ENCODE data around the gene TRMT1.

TRMT1 gene

DNA sequence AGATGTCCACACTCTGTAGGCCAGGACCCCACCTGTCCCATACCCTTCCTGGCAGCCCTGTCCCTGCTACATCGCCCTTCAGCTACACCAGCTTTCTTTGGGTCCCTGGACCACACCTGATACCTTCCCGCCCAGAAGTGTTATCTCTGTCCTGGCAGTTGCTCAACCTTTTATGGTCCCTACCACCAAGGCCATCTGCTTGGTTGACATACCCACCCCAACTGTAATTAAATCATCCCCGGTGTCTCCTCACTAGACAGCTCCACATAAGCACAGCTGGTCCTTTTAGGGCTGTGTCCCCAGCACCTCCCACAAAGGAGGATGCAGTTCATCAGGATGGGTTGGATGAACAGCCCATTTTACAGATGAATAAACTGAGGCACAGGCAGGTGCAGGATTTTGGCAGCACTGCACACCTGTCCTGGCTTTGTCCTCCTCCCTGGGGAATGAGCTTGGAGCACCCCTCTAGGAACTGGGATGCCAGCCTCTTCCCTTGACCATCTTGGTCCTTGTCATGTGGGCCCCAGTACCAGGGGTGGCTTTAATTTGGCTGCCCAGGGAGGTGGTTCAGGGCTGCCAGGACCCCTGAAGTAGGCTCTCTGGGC is 14.4 kb upstream of the TRMT1 start:
- Histone ChIP-seq H2AFZ (ENCODE audit: low read length) (no peak overlapping the region), H3K4me2 (ENCODE audit: low read length) (no peak overlapping the region), H3K4me3 (ENCODE audit: low read depth, low read length, poor library complexity, severe bottlenecking) (no peak overlapping the region), H3K9ac (ENCODE audit: low read length) (no peak overlapping the region), H3F3A (ENCODE audit: insufficient read depth, low read length) (no peaks in the 10 kb centered on the region), H3K79me2 (ENCODE audit: insufficient read depth, low read length) (peaks cover 24% of the 10 kb centered on the region), H3K4me1 (ENCODE audit: insufficient read depth, low read length, severe bottlenecking) (no peaks in the 10 kb centered on the region), H3K9me3 (ENCODE audit: low read length) (no peaks in the 10 kb centered on the region), H3K9me2 (ENCODE audit: low read depth, low read length) (no peaks in the 10 kb centered on the region), H3K36me3 (ENCODE audit: insufficient read depth, low read length) (peaks cover 42% of the 10 kb centered on the region; the same call in 1 of the 2 replicates), H3K27me3 (ENCODE audit: insufficient read depth, low read length) (no peaks in the 10 kb centered on the region), H3K27ac (ENCODE audit: low read depth, low read length, poor library complexity, severe bottlenecking) (no peak overlapping the region), H4K20me1 (ENCODE audit: insufficient read depth, low read length) (no peaks in the 10 kb centered on the region)
- TF ChIP-seq, protein P1, sequence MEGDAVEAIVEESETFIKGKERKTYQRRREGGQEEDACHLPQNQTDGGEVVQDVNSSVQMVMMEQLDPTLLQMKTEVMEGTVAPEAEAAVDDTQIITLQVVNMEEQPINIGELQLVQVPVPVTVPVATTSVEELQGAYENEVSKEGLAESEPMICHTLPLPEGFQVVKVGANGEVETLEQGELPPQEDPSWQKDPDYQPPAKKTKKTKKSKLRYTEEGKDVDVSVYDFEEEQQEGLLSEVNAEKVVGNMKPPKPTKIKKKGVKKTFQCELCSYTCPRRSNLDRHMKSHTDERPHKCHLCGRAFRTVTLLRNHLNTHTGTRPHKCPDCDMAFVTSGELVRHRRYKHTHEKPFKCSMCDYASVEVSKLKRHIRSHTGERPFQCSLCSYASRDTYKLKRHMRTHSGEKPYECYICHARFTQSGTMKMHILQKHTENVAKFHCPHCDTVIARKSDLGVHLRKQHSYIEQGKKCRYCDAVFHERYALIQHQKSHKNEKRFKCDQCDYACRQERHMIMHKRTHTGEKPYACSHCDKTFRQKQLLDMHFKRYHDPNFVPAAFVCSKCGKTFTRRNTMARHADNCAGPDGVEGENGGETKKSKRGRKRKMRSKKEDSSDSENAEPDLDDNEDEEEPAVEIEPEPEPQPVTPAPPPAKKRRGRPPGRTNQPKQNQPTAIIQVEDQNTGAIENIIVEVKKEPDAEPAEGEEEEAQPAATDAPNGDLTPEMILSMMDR (IDR thresholded peaks at IDR 0.05; ENCODE audit: low read length), result no peak
- no peak for TF ChIP-seq EZH2 (IDR thresholded peaks at IDR 0.05; ENCODE audit: borderline replicate concordance, low read length)

DNA sequence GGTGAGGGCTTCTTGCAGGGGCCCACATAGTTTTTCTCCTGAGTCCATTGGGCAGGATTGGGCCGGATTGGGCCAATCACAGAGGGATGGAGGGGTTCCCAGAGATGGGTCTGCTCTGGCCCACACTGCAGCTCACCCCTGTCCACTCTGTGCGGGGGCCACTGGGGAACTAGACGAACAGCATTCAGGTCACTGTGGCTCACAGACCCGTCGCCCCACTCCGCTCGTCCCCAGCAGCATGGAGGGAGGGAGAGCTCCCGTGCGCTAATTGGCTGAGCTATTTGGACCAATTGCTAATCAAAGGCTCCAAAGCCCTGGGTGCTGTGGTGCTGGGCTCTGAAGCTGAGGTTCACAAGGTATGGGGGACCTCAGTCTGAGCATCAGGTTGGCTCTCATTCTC is 12.8 kb upstream of the TRMT1 start:
- no peaks in the 10 kb centered on the region for H4K20me1 ChIP-seq (ENCODE audit: insufficient read depth, low read length)
- H3K79me2 ChIP-seq (ENCODE audit: insufficient read depth, low read length), result peaks cover 24% of the 10 kb centered on the region
- no peaks in the 10 kb centered on the region for H3K4me1 ChIP-seq (ENCODE audit: insufficient read depth, low read length, severe bottlenecking)
- no peak overlapping the region for H2AFZ ChIP-seq (ENCODE audit: low read length)
- H3K9me3 ChIP-seq (ENCODE audit: low read length), result no peaks in the 10 kb centered on the region
- no peak overlapping the region for H3K4me2 ChIP-seq (ENCODE audit: low read length)
- H3K9ac ChIP-seq (ENCODE audit: low read length), result no peak overlapping the region
- peaks cover 34% of the 10 kb centered on the region; the same call in 1 of the 2 replicates for H3K36me3 ChIP-seq (ENCODE audit: insufficient read depth, low read length)
- no peaks in the 10 kb centered on the region for H3K27me3 ChIP-seq (ENCODE audit: insufficient read depth, low read length)
- no peak overlapping the region for H3K4me3 ChIP-seq (ENCODE audit: low read depth, low read length, poor library complexity, severe bottlenecking)
- H3K27ac ChIP-seq (ENCODE audit: low read depth, low read length, poor library complexity, severe bottlenecking), result no peak overlapping the region
- TF ChIP-seq, protein P1 (IDR thresholded peaks at IDR 0.05; ENCODE audit: low read length), result no peak
- TF ChIP-seq EZH2 (IDR thresholded peaks at IDR 0.05; ENCODE audit: borderline replicate concordance, low read length), result no peak
- H3K9me2 ChIP-seq (ENCODE audit: low read depth, low read length), result no peaks in the 10 kb centered on the region
- H3F3A ChIP-seq (ENCODE audit: insufficient read depth, low read length), result no peaks in the 10 kb centered on the region

DNA sequence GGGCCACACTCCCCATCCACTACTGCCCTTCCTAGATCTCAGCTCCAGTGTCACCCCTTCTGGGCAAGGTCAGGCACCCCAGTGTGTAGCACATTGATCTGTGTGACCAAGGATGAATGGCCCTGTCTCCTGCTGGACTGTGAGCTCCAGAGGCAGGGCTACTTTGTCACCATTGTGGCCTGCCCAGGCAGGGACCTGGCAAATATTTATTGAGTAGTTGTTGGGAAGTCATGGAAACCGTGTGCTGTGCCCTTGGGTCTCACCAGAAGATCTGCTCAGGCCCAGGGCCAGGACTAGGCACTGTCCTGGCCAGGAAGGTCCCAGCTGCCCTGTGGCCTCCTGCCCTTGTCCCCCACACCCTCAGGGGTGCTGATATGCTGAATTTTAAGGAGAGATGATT is 12.0 kb upstream of the TRMT1 start:
- no peaks in the 10 kb centered on the region for H3K9me2 ChIP-seq (ENCODE audit: low read depth, low read length)
- no peak overlapping the region for H3K27ac ChIP-seq (ENCODE audit: low read depth, low read length, poor library complexity, severe bottlenecking)
- H4K20me1 ChIP-seq (ENCODE audit: insufficient read depth, low read length), result no peaks in the 10 kb centered on the region
- no peak overlapping the region for H2AFZ ChIP-seq (ENCODE audit: low read length)
- TF ChIP-seq, protein P1 (IDR thresholded peaks at IDR 0.05; ENCODE audit: low read length), result no peak
- TF ChIP-seq EZH2 (IDR thresholded peaks at IDR 0.05; ENCODE audit: borderline replicate concordance, low read length), result no peak
- no peak overlapping the region for H3K4me2 ChIP-seq (ENCODE audit: low read length)
- no peak overlapping the region for H3K4me3 ChIP-seq (ENCODE audit: low read depth, low read length, poor library complexity, severe bottlenecking)
- H3K4me1 ChIP-seq (ENCODE audit: insufficient read depth, low read length, severe bottlenecking), result no peaks in the 10 kb centered on the region
- H3F3A ChIP-seq (ENCODE audit: insufficient read depth, low read length), result no peaks in the 10 kb centered on the region
- H3K9ac ChIP-seq (ENCODE audit: low read length), result no peak overlapping the region
- H3K9me3 ChIP-seq (ENCODE audit: low read length), result no peaks in the 10 kb centered on the region
- H3K36me3 ChIP-seq (ENCODE audit: insufficient read depth, low read length), result peaks cover 32% of the 10 kb centered on the region; the same call in 1 of the 2 replicates
- H3K79me2 ChIP-seq (ENCODE audit: insufficient read depth, low read length), result peaks cover 20% of the 10 kb centered on the region
- no peaks in the 10 kb centered on the region for H3K27me3 ChIP-seq (ENCODE audit: insufficient read depth, low read length)
